GM10266 (cell line): ENCODE measurements around the gene KRTAP19-4.

Experiments
- DNase-seq: peaks from one replicate; pipeline ENCODE4 v3.0.0; 2012; ENCODE audit errors: extremely low spot score
- CTCF ChIP-seq: IDR thresholded peaks from 2 replicates; pipeline ENCODE4 v1.5.1; 2012; ENCODE audit warnings: mild to moderate bottlenecking, low read depth; ENCODE audit not compliant: control insufficient read depth, insufficient read depth; ENCODE audit errors: missing control alignments

Gene KRTAP19-4

GRCh38 chr21:30487336-30487735, 9.6 kb downstream of the KRTAP19-4 start, which contains the start of gene KRTAP19-2:
KRTAP19-2 (minus strand) TSS chr21:30487436; CDS start chr21:30487348, 88 bp downstream.
- no peak for TF ChIP-seq CTCF
- DNase-seq = no peak

GRCh38 chr21:30486180-30486579, 10.8 kb downstream of the KRTAP19-4 start:
- no peak for DNase-seq
- TF ChIP-seq CTCF = no peak

- TF ChIP-seq CTCF = no peak
- no peak for DNase-seq
Measured at GRCh38 chr21:30482130-30482529, 14.8 kb downstream of the KRTAP19-4 start.

GRCh38 chr21:30480145-30480544, 16.8 kb downstream of the KRTAP19-4 start, which contains the start of gene KRTAP19-1:
KRTAP19-1 (minus strand) TSS chr21:30480367; CDS start chr21:30480317, 50 bp downstream.
- DNase-seq = no peak
- no peak for TF ChIP-seq CTCF

GRCh38 chr21:30479259-30479658, 17.7 kb downstream of the KRTAP19-4 start:
- no peak for DNase-seq

GRCh38 chr21:30478004-30478403, 19.0 kb downstream of the KRTAP19-4 start:
- no peak for DNase-seq
- no peak for TF ChIP-seq CTCF

More at GRCh38 chr21:30479259-30479658, 17.7 kb downstream of the KRTAP19-4 start:
- TF ChIP-seq CTCF = no peak

- no peak for TF ChIP-seq CTCF
- no peak for DNase-seq
Measured at GRCh38 chr21:30468900-30469714, 27.9 kb downstream of the KRTAP19-4 start.
